Measurements from ENCODE around the gene C5orf52.

GRCh38 chr5:157659868-157660660 lies 11.3 kb upstream of the C5orf52 start:
- TF ChIP-seq CTCF (IDR thresholded peaks at IDR 0.05; ENCODE audit: poor library complexity) (no peak), EZH2 (IDR thresholded peaks at IDR 0.05; ENCODE audit: borderline replicate concordance) (no peak)

Measured in hepatocyte (in vitro differentiated cells).